Measurements from ENCODE around the gene HIBADH.
"Not testable (repeated sequence)": the region's sequence is repeated elsewhere in the genome, so short reads cannot be mapped to it uniquely, and the experiment has no call there.

The HIBADH gene

GRCh38 chr7:27513885-27514284 lies 148.8 kb downstream of the HIBADH start:
- no peak overlapping the region for H3K27ac ChIP-seq
- TF ChIP-seq ZFX (IDR thresholded peaks at IDR 0.05; ENCODE audit: borderline replicate concordance) (no peak), CTCF (IDR thresholded peaks at IDR 0.05) (no peak)

GRCh38 chr7:27511370-27511769 lies 151.3 kb downstream of the HIBADH start:
- H3K27ac ChIP-seq = not testable (repeated sequence)

- TF ChIP-seq CTCF (IDR thresholded peaks at IDR 0.05) (no peak), ZFX (IDR thresholded peaks at IDR 0.05; ENCODE audit: borderline replicate concordance) (no peak)
- H3K27ac ChIP-seq = no peak overlapping the region
Observed at GRCh38 chr7:27510541-27510940, 152.1 kb downstream of the HIBADH start.

GRCh38 chr7:27501879-27502278 lies 160.8 kb downstream of the HIBADH start:
- H3K27ac ChIP-seq = not testable (repeated sequence)

GRCh38 chr7:27501001-27501400 lies 161.7 kb downstream of the HIBADH start:
- TF ChIP-seq ZFX (IDR thresholded peaks at IDR 0.05; ENCODE audit: borderline replicate concordance) = no peak
- TF ChIP-seq CTCF (IDR thresholded peaks at IDR 0.05) = no peak

GRCh38 chr7:27492224-27492623 lies 170.5 kb downstream of the HIBADH start:
- TF ChIP-seq ZFX (IDR thresholded peaks at IDR 0.05; ENCODE audit: borderline replicate concordance) (no peak), CTCF (IDR thresholded peaks at IDR 0.05) (no peak)
- H3K27ac ChIP-seq = no peak overlapping the region

More at GRCh38 chr7:27501001-27501400, 161.7 kb downstream of the HIBADH start:
- H3K27ac ChIP-seq = no peak overlapping the region

- H3K27ac ChIP-seq = no peak overlapping the region
- TF ChIP-seq ZFX (IDR thresholded peaks at IDR 0.05; ENCODE audit: borderline replicate concordance) = no peak
- TF ChIP-seq CTCF (IDR thresholded peaks at IDR 0.05) = no peak
Observed at GRCh38 chr7:27491534-27491933, 171.1 kb downstream of the HIBADH start.

- H3K27ac ChIP-seq = no peak overlapping the region
- TF ChIP-seq ZFX (IDR thresholded peaks at IDR 0.05; ENCODE audit: borderline replicate concordance) (no peak), CTCF (IDR thresholded peaks at IDR 0.05) (no peak)
Observed at GRCh38 chr7:27487509-27487908, 175.2 kb downstream of the HIBADH start.
